CD14-positive monocyte (primary cell): Measurements from ENCODE around the gene RETREG1. TPM values are rescaled to one million over a fixed set of nuclear protein-coding genes. Genes with fewer than 3 reads are reported as not detected.

ENCODE experiments used
- DNase-seq, 3 donors: peaks; one replicate each; pipeline ENCODE4 v3.0.0-alpha.2; 2011 to 2022
- H2AFZ ChIP-seq: 2 replicates; pipeline ENCODE4 v1.6.0; 2012; ENCODE audit warnings: mild to moderate bottlenecking, low read depth, low read length, inconsistent platforms; ENCODE audit not compliant: insufficient read depth, poor library complexity, severe bottlenecking
- H3K27ac ChIP-seq, 2 donors: 1 replicate in 1 of 2; 2 replicates in 1 of 2; pipeline ENCODE4 v1.5.1; 2012 to 2013; ENCODE audit warnings: low read length in 2 of 2, control low read depth in 1 of 2, inconsistent platforms in 1 of 2, low read depth in 1 of 2, mild to moderate bottlenecking in 1 of 2
- H3K27me3 ChIP-seq, 2 donors: one replicate each; pipeline versions ENCODE4 v1.6.0 to v1.6.1; 2011 to 2013; ENCODE audit warnings: low read length in 2 of 2; ENCODE audit not compliant: control insufficient read depth in 2 of 2, insufficient read depth in 2 of 2
- H3K36me3 ChIP-seq, 2 donors: replicated peaks in 1 of 2; 1 replicate in 1 of 2; 2 replicates in 1 of 2; pipeline versions ENCODE4 v1.5.1 to v1.6.1; 2012 to 2013; ENCODE audit warnings: low read length in 2 of 2, control low read depth in 1 of 2, inconsistent platforms in 1 of 2, mild to moderate bottlenecking in 1 of 2; ENCODE audit not compliant: insufficient read depth in 2 of 2, control insufficient read depth in 1 of 2
- H3K4me1 ChIP-seq, 2 donors: 1 replicate in 1 of 2; 2 replicates in 1 of 2; pipeline versions ENCODE4 v1.5.1 to v1.6.1; 2012 to 2013; ENCODE audit warnings: low read length in 2 of 2, control low read depth in 1 of 2, inconsistent platforms in 1 of 2, mild to moderate bottlenecking in 1 of 2, moderate library complexity in 1 of 2; ENCODE audit not compliant: insufficient read depth in 2 of 2, control insufficient read depth in 1 of 2
- H3K4me2 ChIP-seq: replicated peaks from 2 replicates; pipeline ENCODE3; 2012; ENCODE audit warnings: low read length, moderate library complexity, mild to moderate bottlenecking; ENCODE audit not compliant: poor library complexity, severe bottlenecking; ENCODE audit errors: extremely low read depth
- H3K4me3 ChIP-seq, 3 experiments: fragments of 200-600 bp in 1 of 3; sonication (generic) in 1 of 3; replicated peaks in 1 of 3; 1 replicate in 2 of 3; 2 replicates in 1 of 3; pipeline ENCODE4 v1.5.1; 2011 to 2013; ENCODE audit warnings: low read length in 3 of 3, mild to moderate bottlenecking in 3 of 3, control low read depth in 2 of 3, low read depth in 2 of 3, inconsistent platforms in 1 of 3, moderate library complexity in 1 of 3
- H3K79me2 ChIP-seq: 2 replicates; pipeline ENCODE4 v1.6.0; 2012; ENCODE audit warnings: mild to moderate bottlenecking, control low read depth, inconsistent platforms, low read length, moderate library complexity; ENCODE audit not compliant: insufficient read depth
- H3K9ac ChIP-seq: 2 replicates; pipeline ENCODE4 v1.6.0; 2017; ENCODE audit warnings: low read length, mild to moderate bottlenecking; ENCODE audit not compliant: insufficient read depth, poor library complexity, severe bottlenecking
- H3K9me3 ChIP-seq, 2 donors: replicated peaks in 1 of 2; 1 replicate in 1 of 2; 2 replicates in 1 of 2; pipeline versions ENCODE4 v1.5.1 to v1.6.1; 2012 to 2013; ENCODE audit warnings: low read length in 2 of 2, control low read depth in 1 of 2; ENCODE audit not compliant: control insufficient read depth in 1 of 2, insufficient read depth in 1 of 2
- H4K20me1 ChIP-seq: 2 replicates; pipeline ENCODE4 v1.6.0; 2012; ENCODE audit warnings: mild to moderate bottlenecking, low read length, control low read depth, moderate library complexity; ENCODE audit not compliant: insufficient read depth
- H3K27ac Mint-ChIP-seq, 7 donors: one replicate each; pipeline ENCODE4 v1.8.0; 2020; ENCODE audit warnings: mild to moderate bottlenecking in 7 of 7, mixed read lengths in 7 of 7, moderate library complexity in 6 of 7, inconsistent platforms in 2 of 7
- H3K27me3 Mint-ChIP-seq, 3 donors: one replicate each; pipeline ENCODE4 v1.8.0; 2021 to 2022; ENCODE audit warnings: low read depth in 3 of 3, mild to moderate bottlenecking in 3 of 3, mixed read lengths in 3 of 3, moderate library complexity in 3 of 3, inconsistent platforms in 1 of 3
- H3K36me3 Mint-ChIP-seq, 2 donors: one replicate each; pipeline ENCODE4 v1.8.0; 2020; ENCODE audit warnings: mixed read lengths in 2 of 2, inconsistent platforms in 1 of 2, mild to moderate bottlenecking in 1 of 2
- H3K4me1 Mint-ChIP-seq: one replicate; pipeline ENCODE4 v1.8.0; 2020; ENCODE audit warnings: mild to moderate bottlenecking, mixed read lengths
- H3K4me3 Mint-ChIP-seq, 2 donors: one replicate each; pipeline ENCODE4 v1.8.0; 2020; ENCODE audit warnings: mild to moderate bottlenecking in 2 of 2, mixed read lengths in 2 of 2, moderate library complexity in 1 of 2
- H3K9me3 Mint-ChIP-seq, 7 donors: one replicate each; pipeline ENCODE4 v1.8.0; 2020 to 2022; ENCODE audit warnings: mixed read lengths in 7 of 7, mild to moderate bottlenecking in 6 of 7, moderate library complexity in 6 of 7, inconsistent platforms in 2 of 7
- CTCF ChIP-seq: fragments of 200-600 bp; IDR thresholded peaks from one replicate; pipeline ENCODE4 v1.8.0; 2022; ENCODE audit warnings: antibody characterized with exemption, mild to moderate bottlenecking
- WGBS: methylation state at CpG from one replicate; pipeline ENCODE4 v1.1.5; 2013; ENCODE audit warnings: missing lambda C conversion rate; ENCODE audit not compliant: insufficient coverage; 5-methylcytosine and 5-hydroxymethylcytosine counted together
- intact Hi-C, 2 donors: fragments of 100-400 bp; cut with micrococcal nuclease; formaldehyde crosslinking; loops; one replicate each; pipeline versions ENCODE4 v1.15.0 to v1.15.1; 2023
- polyA plus RNA-seq, 3 donors: library from polyadenylated mRNA; depleted of rRNA in 1 of 3; unstranded in 2 of 3; stranded (reverse) in 1 of 3; fragments of 300-500 nt in 2 of 3; fragments of >200 nt in 1 of 3; fragmentation: Illumina TruSeq in 2 of 3; gene quantifications; 1 replicate in 2 of 3; 2 replicates in 1 of 3; pipeline ENCODE4 v1.2.3, GENCODE V29; 2012 to 2021

Gene RETREG1
- polyA plus RNA-seq, 3 donors: 3.5 to 6.4 (median 4.7) TPM

- no peak for TF ChIP-seq CTCF
- 100% methylated on average over 1 of the region's 1 CpG for WGBS
- Histone ChIP-seq H3K27ac (no peak overlapping the region), H3K9me3 (no peaks in the 10 kb centered on the region), H3K4me3 (no peak overlapping the region), H3K4me1 (no peaks in the 10 kb centered on the region), H3K36me3 (no peaks in the 10 kb centered on the region), H2AFZ (no peak overlapping the region), H3K79me2 (no peaks in the 10 kb centered on the region), H3K4me2 (no peak overlapping the region), H4K20me1 (no peaks in the 10 kb centered on the region), H3K27me3 (no peaks in the 10 kb centered on the region), H3K9ac (no peak overlapping the region)
- Mint-ChIP-seq H3K27ac (peak overlapping the region in 1 of 7 donors; percentile 22), H3K4me3 (no peak overlapping the region), H3K36me3 (peaks cover 0 to 2% of the 10 kb centered on the region in 2 donors), H3K4me1 (peaks cover 9% of the 10 kb centered on the region), H3K9me3 (peaks cover 0 to 3% (median 0%) of the 10 kb centered on the region in 7 donors), H3K27me3 (peaks cover 1 to 6% (median 3%) of the 10 kb centered on the region in 3 donors)
- intact Hi-C loops: no loop called here
- DNase-seq: no peak
Observed at GRCh38 chr5:16565118-16565517, 51.7 kb downstream of the RETREG1 start.

- Mint-ChIP-seq H3K9me3 (peaks cover 0 to 3% (median 0%) of the 10 kb centered on the region in 7 donors), H3K4me1 (peaks cover 9% of the 10 kb centered on the region), H3K27ac (peak overlapping the region in 1 of 7 donors; percentile 13), H3K36me3 (peaks cover 0 to 2% of the 10 kb centered on the region in 2 donors), H3K27me3 (peaks cover 1 to 6% (median 3%) of the 10 kb centered on the region in 3 donors), H3K4me3 (no peak overlapping the region)
- Histone ChIP-seq H3K4me3 (no peak overlapping the region), H3K4me2 (no peak overlapping the region), H3K4me1 (no peaks in the 10 kb centered on the region), H3K79me2 (no peaks in the 10 kb centered on the region), H4K20me1 (no peaks in the 10 kb centered on the region), H3K27me3 (no peaks in the 10 kb centered on the region), H3K27ac (no peak overlapping the region), H3K9ac (no peak overlapping the region), H3K36me3 (no peaks in the 10 kb centered on the region), H2AFZ (no peak overlapping the region), H3K9me3 (no peaks in the 10 kb centered on the region)
- TF ChIP-seq CTCF: no peak
- DNase-seq: no peak
- intact Hi-C loops: no loop called here
- WGBS: 93% methylated on average over 3 of the region's 5 CpGs
Observed at GRCh38 chr5:16564248-16564867, 52.4 kb downstream of the RETREG1 start.
